ENCODE measurements around the gene SLC39A13. TPM values are rescaled to one million over a fixed set of nuclear protein-coding genes. Genes with fewer than 3 reads are reported as not detected.

The SLC39A13 gene
- total RNA-seq, 1 donor from 2014 or later: 76.6 TPM

GRCh38 chr11:47413351-47413750 lies 5.0 kb downstream of the SLC39A13 start:
- Histone ChIP-seq H3K79me2 (ENCODE audit: insufficient read depth, low read length) (peaks cover 50% of the 10 kb centered on the region), H3K9me3 (ENCODE audit: insufficient read depth, low read depth, low read length) (no peaks in the 10 kb centered on the region), H3K4me1 (ENCODE audit: insufficient read depth, low read length) (peaks cover 62% of the 10 kb centered on the region), H2AFZ (ENCODE audit: low read depth, low read length) (no peak overlapping the region), H3K4me3 (ENCODE audit: insufficient read depth, low read depth, low read length) (no peak overlapping the region), H3K27ac (ENCODE audit: low read depth, low read length) (peak overlapping the region; percentile 42), H3K9ac (ENCODE audit: low read length) (no peak overlapping the region), H3K36me3 (ENCODE audit: insufficient read depth, low read length) (peaks cover 18% of the 10 kb centered on the region), H4K20me1 (ENCODE audit: insufficient read depth, low read length) (peaks cover 46% of the 10 kb centered on the region), H3K4me2 (ENCODE audit: low read length) (peak overlapping the region; percentile 32), H3K27me3 (ENCODE audit: insufficient read depth, low read length) (no peaks in the 10 kb centered on the region)
- H3K36me3 Mint-ChIP-seq (ENCODE audit: low read depth, unreplicated experiment): peaks cover 13% of the 10 kb centered on the region
- H3K4me1 Mint-ChIP-seq (ENCODE audit: low read depth, unreplicated experiment): peaks cover 30% of the 10 kb centered on the region
- H3K27ac Mint-ChIP-seq (ENCODE audit: unreplicated experiment): no peak overlapping the region
- no peak overlapping the region for H3K4me3 Mint-ChIP-seq (ENCODE audit: unreplicated experiment)
- DNase-seq (ENCODE audit: low read depth) (no peak), FAIRE-seq (no peak)
- no peak for TF ChIP-seq EZH2 (IDR thresholded peaks at IDR 0.05; ENCODE audit: insufficient read depth, low read length)
- no peak for TF ChIP-seq CTCF (IDR thresholded peaks at IDR 0.05; ENCODE audit: insufficient read depth, low read depth, low read length)
- no peaks in the 10 kb centered on the region for H3K27me3 Mint-ChIP-seq (ENCODE audit: low read depth, unreplicated experiment)
- no peaks in the 10 kb centered on the region for H3K9me3 Mint-ChIP-seq (ENCODE audit: unreplicated experiment)

GRCh38 chr11:47413908-47414684 lies 5.7 kb downstream of the SLC39A13 start:
- Histone ChIP-seq H3K9me3 (ENCODE audit: insufficient read depth, low read depth, low read length) (no peaks in the 10 kb centered on the region), H2AFZ (ENCODE audit: low read depth, low read length) (no peak overlapping the region), H3K4me1 (ENCODE audit: insufficient read depth, low read length) (peaks cover 61% of the 10 kb centered on the region), H3K4me2 (ENCODE audit: low read length) (peak overlapping the region; percentile 32), H3K9ac (ENCODE audit: low read length) (peak overlapping the region; percentile 65), H3K4me3 (ENCODE audit: insufficient read depth, low read depth, low read length) (no peak overlapping the region), H4K20me1 (ENCODE audit: insufficient read depth, low read length) (peaks cover 48% of the 10 kb centered on the region), H3K36me3 (ENCODE audit: insufficient read depth, low read length) (peaks cover 25% of the 10 kb centered on the region), H3K27me3 (ENCODE audit: insufficient read depth, low read length) (no peaks in the 10 kb centered on the region), H3K27ac (ENCODE audit: low read depth, low read length) (peak overlapping the region; percentile 42), H3K79me2 (ENCODE audit: insufficient read depth, low read length) (peaks cover 44% of the 10 kb centered on the region)
- DNase-seq (ENCODE audit: low read depth) (peak; percentile 75), FAIRE-seq (no peak)
- Mint-ChIP-seq H3K4me1 (ENCODE audit: low read depth, unreplicated experiment) (peaks cover 34% of the 10 kb centered on the region), H3K27me3 (ENCODE audit: low read depth, unreplicated experiment) (no peaks in the 10 kb centered on the region), H3K9me3 (ENCODE audit: unreplicated experiment) (no peaks in the 10 kb centered on the region), H3K4me3 (ENCODE audit: unreplicated experiment) (peak overlapping the region; percentile 2), H3K36me3 (ENCODE audit: low read depth, unreplicated experiment) (peaks cover 13% of the 10 kb centered on the region), H3K27ac (ENCODE audit: unreplicated experiment) (peak overlapping the region; percentile 77)
- TF ChIP-seq CTCF (IDR thresholded peaks at IDR 0.05; ENCODE audit: insufficient read depth, low read depth, low read length): no peak
- no peak for TF ChIP-seq EZH2 (IDR thresholded peaks at IDR 0.05; ENCODE audit: insufficient read depth, low read length)

- H3K9ac ChIP-seq (ENCODE audit: low read length): peak overlapping the region; percentile 65
- H3K27ac Mint-ChIP-seq (ENCODE audit: unreplicated experiment): no peak overlapping the region
- no peak for DNase-seq (ENCODE audit: low read depth)
- H3K79me2 ChIP-seq (ENCODE audit: insufficient read depth, low read length): peaks cover 38% of the 10 kb centered on the region
- H3K4me3 ChIP-seq (ENCODE audit: insufficient read depth, low read depth, low read length): no peak overlapping the region
- no peak overlapping the region for H2AFZ ChIP-seq (ENCODE audit: low read depth, low read length)
- TF ChIP-seq EZH2 (IDR thresholded peaks at IDR 0.05; ENCODE audit: insufficient read depth, low read length) (no peak), CTCF (IDR thresholded peaks at IDR 0.05; ENCODE audit: insufficient read depth, low read depth, low read length) (no peak)
- no peaks in the 10 kb centered on the region for H3K9me3 Mint-ChIP-seq (ENCODE audit: unreplicated experiment)
- peak overlapping the region; percentile 32 for H3K4me2 ChIP-seq (ENCODE audit: low read length)
- H3K27me3 Mint-ChIP-seq (ENCODE audit: low read depth, unreplicated experiment): no peaks in the 10 kb centered on the region
- H3K4me1 ChIP-seq (ENCODE audit: insufficient read depth, low read length): peaks cover 55% of the 10 kb centered on the region
- H3K36me3 Mint-ChIP-seq (ENCODE audit: low read depth, unreplicated experiment): peaks cover 16% of the 10 kb centered on the region
- H3K4me1 Mint-ChIP-seq (ENCODE audit: low read depth, unreplicated experiment): peaks cover 35% of the 10 kb centered on the region
- peaks cover 43% of the 10 kb centered on the region for H4K20me1 ChIP-seq (ENCODE audit: insufficient read depth, low read length)
- no peak for FAIRE-seq
- H3K4me3 Mint-ChIP-seq (ENCODE audit: unreplicated experiment): no peak overlapping the region
- no peaks in the 10 kb centered on the region for H3K27me3 ChIP-seq (ENCODE audit: insufficient read depth, low read length)
- H3K27ac ChIP-seq (ENCODE audit: low read depth, low read length): peak overlapping the region; percentile 42
- H3K9me3 ChIP-seq (ENCODE audit: insufficient read depth, low read depth, low read length): no peaks in the 10 kb centered on the region
- peaks cover 28% of the 10 kb centered on the region for H3K36me3 ChIP-seq (ENCODE audit: insufficient read depth, low read length)
These were observed 6.3 kb downstream of the SLC39A13 start for GRCh38 chr11:47414685-47415070.
